GM18868 (cell line): ENCODE measurements around the gene TNS1.

Experiments
- ATAC-seq: cut with Tn5 transposase; IDR thresholded peaks from one replicate; pipeline ENCODE4 v1.9.1; 2021; ENCODE audit warnings: mild to moderate bottlenecking, moderate library complexity; ENCODE audit not compliant: unreplicated experiment

TNS1 gene

DNA sequence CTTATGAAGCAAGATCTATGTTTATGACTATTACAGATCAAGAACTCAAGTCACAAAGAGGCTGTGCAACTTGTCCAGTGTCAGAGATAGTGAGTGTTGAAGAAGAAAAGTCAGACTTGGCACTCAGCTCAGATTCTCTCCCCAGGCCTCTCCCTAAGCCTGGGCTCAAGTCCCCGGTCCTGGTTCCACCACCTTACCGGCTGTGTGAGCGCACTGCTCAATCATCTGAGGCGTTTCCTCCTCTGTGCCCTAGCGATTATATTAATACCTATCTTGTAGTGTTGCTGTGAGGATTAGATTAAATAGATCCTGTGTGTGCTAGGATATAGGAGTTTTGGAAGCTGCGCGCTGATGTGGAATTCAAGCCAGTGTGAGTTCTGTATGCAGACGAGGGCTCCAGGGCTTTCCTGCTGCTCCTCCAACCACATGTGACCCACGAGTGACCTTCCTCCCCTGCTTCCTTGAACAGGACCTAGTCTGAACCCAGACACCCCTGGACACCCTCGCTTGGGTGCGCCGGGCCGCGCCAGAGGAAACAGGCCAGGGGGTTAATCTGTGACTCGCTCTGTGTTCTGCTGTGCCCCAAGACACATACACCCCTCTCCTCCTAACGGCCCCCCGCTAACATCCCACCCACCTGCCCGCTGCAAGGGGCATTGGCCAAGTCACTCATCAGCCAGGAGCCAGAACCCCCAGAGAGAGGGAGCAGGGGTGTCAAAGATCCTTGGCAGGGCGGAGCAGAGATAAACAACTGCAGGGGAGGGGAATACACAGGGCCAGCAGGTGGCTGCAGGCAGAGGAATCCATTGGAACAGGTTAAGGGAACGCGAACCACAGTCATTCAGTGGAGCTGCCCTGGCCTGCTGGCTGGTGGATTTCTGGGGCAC, 38.3 kb downstream of the TNS1 start:
- no peak for ATAC-seq

DNA sequence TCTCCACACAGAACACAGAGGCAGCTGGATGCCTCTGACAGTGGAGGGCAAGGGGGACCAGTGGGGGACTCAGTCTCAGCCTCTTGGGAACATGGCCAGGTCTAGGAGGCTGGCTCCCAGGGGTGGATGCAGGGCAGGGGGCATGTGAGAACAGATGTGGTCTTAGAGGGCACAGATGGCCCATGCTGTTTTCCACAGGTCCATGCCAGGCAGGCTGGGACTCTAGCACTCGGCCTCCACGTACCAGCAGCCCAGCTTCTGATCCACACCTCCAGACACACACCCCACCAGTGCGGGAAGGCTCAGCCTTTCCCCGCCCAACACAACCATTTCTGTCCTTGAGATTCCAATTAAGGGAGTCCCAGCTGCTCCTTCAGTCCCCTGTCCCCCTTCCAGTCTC, 42.4 kb downstream of the TNS1 start:
- no peak for ATAC-seq

DNA sequence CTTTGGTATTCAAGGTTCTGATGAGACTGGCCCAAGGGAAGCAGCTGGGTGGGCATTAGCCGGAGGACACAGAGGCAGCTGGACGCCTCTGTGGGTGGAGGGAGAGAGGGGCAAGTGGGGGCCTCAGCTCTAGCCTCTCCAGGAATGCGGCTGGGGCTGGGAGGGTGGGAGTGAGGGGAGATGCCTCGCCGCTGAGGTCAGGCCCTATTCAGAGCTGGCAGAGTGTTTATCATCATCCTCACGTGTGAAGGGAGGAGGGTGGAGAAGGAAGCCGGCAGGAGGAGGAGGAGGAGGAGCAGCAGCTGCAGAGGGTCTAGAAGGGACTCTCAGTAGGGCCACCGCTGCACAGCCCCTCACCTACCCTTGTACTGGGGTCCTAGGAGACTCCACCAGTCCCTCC, 43.1 kb downstream of the TNS1 start:
- ATAC-seq, result no peak

DNA sequence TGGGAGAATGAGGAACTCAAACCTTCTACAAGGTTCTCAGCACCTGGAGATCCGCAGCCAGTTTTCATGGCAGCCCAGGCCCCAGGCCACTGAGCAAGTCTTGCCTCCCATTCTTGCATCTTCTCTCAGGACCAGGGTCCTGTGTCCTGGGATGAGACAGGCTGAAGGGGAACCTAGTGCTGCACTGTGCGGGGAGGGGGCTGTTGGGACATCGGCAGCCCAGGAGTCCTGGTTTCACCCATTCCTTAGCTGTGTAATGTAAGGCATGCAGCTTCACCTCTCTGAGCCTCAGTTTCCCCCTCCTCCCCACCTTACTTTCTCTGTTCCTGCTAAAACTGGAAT, 43.9 kb downstream of the TNS1 start:
- no peak for ATAC-seq

DNA sequence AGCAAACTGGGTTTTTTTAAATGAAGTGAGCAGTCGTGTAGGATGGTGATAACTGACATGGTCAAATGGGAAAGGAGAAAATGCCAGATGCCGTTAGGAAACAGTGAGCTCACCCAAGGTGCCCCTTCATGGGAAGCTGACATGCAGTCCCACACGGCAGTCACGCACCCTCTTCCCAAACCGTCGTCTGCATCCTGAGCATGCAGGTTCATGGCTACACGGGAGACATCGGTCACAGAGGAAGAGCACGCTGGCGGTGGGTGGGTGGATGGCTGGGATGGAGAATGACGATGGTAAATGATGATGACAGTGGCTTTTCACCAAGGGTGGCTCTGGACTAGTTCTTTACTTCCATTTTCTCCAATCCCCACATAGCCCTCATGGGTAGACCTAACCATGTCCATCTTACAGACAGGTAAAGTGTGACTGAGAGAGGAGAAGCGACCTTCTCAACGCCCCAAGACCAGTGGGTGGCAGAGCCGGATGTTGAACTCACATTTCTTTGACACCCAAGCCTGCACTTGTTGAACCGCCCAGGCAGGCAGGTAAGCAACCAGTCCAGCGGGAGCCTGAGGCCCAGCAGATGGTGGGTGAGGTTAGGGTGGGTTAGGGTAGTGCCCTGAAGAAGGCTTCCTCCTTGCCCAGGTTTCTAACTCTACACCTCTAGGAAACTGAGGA, 44.5 kb downstream of the TNS1 start:
- ATAC-seq, result no peak

DNA sequence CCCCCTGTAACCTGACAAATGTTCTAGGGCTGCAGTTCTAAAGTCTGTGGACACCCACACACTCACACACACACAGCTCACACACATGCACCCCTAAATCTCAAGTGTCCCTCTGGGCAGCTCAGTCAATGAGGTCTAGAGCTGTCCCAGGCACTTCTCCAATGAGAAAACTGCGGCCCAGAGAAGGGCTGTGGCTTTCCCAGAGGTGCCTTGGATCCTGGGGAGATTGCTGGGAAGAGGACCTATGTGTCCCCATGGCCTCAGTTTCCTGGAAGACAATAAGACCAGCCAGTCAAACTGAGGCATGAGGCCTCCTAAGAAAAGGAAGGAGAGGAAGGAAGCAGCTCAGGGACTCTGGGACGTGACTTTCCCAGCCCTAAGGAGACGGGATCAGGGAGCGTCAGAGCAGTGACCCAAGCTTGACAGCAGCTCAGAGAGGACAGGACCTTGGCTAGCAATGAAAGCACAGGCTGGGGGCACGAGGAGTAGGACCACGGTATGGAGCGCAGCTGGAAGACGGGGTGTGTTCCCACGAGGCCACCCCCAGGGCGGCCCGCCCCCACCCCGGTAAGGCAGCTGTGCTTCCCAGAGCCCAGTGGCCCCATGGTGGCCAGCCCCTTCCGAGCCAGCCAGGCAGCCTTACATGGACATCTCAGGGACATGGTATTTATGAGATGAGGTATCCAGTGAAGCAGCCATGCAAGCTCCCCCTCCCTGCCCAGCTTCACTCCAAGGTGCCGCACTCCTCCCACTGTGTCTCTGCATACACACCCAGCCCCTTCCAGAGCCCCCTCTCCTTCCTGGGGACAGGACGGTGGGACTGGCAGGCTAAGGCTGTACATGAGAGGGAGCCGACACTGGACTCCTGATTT, 46.0 kb downstream of the TNS1 start:
- ATAC-seq, result no peak

DNA sequence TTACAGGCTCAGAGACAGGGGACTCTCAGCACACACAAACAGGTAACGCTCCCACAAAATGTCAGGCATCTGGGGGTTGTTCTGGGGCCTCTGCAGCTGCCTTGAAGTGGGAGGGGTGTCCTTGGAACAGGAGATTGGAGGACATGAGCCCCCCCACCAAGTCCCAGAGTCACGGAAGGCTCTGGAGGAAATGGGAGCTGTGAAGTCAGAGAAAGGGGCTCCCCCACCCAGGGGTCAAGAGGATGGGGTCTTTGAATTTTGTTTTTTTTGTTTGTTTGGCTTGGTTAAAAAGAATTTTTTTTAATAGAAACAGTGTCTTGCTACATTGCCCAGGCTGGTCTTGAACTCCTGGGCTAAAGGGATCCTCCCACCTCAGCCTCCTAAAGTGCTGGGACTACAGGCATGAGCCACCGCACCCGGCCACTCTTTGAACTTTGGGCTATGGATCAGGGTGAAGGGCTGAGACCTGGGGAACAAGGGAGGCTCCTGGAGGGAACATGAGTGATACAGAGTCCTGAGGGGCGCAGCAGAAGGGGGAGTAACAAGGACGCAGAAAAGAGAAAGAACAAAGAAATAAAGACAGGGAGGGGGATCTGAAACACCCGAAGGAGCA, 46.8 kb downstream of the TNS1 start:
- no peak for ATAC-seq

DNA sequence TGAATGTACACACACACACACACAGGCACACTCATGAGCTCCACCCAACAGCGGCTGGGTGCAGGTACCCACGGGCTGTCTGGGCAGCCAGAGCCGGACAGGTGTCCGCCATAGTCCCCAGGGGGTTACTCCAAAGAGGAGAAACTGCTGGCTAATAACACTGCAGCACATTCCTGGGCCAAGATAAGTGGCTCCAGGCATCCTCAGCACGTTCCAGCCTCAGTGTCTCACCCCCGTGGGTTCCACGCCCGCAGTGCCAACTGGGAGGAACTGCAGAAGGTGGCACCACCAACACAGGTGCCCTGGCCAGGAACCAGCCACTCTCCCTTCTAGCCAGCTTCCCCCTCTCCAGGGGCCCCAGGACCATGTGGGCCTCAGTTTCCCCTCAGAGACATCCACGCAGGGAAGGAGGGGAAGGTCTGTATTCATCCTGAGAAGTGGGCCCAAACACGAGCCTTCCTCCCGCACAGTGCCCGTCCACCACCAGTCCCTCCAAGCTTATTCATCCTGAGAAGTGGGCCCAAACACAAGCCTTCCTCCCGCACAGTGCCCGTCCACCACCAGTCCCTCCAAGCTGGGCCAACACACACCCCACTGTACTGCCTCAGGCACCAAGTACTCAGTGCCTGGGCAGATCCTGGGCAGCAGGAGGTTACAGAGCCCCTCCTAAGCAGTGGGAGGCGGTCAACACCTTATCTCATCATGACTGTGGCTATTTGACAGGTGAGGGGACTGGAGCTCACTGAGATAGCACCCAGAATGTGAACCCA, 47.6 kb downstream of the TNS1 start:
- ATAC-seq, result no peak

DNA sequence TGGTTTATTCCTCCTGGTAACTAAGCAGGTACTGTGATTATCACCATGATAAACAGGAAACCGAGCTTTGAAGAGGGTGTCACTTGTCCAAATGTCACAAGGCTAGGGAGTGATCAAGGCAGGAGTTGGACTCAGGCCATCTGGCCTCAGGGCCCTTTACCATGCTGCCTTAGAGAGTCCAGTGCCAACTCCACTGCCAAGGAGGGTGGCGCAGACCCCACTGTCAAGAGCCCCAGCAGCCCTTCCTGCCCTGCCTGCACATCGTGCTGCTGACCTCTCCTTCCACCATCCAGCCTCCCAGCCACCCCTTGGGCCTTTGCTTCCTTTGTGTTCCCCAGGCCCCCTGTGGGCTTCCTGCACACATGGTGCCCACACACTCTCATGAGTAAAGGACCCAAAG, 48.3 kb downstream of the TNS1 start:
- no peak for ATAC-seq

DNA sequence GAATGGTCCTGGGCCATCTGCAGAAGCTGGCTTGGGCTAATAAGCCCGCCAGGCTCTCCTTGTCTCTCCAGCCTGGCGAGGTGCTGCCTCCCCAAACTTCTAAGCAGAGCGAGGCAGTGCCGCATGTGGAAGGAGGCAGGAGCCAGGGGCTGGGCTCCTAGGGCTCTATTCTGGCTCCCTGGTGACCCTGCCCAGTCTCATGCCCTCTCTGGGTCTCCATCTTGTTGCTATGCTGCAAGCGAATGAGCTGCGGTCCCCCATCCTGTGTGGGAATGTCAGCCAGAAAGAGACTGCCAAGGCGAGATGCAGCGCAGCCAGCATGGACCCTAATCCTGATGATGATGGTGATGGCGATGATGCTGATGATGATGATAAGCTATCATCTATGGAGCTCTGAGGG, 48.7 kb downstream of the TNS1 start:
- ATAC-seq, result no peak

DNA sequence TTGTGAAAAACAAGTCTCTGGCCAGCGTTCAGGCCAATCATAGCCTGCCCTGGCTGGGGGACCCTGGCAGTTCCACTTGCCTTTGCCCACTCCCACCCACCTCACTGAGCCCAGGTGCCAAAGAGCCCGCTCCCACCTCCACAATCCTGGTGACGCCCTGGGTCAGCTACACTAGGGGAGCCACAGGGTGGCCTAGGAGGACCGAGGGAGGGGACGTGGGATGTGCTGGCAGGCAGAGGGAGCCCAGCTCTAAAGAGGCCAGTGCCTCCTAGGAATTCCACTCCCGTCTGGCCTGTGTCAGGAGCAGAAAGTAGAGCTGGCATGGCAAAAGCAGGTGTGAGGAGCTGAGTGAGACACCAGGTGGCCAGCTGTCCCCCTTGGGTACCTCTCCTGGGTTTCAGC, 49.3 kb downstream of the TNS1 start:
- ATAC-seq, result no peak

DNA sequence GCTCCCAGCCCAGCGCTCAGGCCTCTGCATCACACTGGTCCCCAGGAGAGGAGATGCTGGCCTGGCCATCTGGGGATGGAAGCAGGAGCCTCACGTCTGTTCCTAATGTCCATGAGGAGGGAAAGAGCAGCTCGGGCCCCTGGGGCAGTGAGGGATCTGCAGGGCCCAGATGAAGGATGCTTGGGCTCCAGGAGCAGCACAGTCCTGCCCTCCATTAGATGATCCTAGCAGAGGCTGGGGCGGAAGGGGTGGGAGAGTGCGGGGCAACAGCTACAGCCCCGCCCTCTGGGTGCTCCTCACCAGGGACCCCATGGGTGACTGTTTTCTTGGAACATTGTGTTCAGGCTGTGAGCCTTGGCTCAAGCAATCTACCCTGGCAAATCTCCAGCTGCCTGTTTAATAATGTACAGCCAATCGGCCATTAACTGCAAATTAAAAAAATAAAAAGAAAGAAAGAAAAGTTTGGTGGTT, 49.7 kb downstream of the TNS1 start:
- no peak for ATAC-seq

DNA sequence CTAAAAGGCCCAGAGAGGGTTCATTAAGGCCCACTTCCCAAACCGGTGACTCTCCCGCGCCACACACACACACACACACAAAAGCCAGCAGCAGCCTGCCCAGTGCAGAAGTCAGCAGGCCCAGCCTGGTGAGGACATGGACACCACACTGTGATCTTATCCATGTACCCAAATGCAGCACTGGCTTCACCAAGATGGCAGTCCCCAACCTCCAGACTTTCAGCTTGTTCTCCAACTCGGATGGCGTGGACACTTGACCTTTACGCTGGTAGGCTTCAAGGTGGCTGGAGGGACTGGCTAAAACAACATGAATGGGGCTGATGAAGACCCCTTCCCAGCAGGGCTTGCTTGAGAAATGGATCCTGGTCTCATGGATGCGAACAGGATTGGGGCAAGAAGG, 50.4 kb downstream of the TNS1 start:
- no peak for ATAC-seq

DNA sequence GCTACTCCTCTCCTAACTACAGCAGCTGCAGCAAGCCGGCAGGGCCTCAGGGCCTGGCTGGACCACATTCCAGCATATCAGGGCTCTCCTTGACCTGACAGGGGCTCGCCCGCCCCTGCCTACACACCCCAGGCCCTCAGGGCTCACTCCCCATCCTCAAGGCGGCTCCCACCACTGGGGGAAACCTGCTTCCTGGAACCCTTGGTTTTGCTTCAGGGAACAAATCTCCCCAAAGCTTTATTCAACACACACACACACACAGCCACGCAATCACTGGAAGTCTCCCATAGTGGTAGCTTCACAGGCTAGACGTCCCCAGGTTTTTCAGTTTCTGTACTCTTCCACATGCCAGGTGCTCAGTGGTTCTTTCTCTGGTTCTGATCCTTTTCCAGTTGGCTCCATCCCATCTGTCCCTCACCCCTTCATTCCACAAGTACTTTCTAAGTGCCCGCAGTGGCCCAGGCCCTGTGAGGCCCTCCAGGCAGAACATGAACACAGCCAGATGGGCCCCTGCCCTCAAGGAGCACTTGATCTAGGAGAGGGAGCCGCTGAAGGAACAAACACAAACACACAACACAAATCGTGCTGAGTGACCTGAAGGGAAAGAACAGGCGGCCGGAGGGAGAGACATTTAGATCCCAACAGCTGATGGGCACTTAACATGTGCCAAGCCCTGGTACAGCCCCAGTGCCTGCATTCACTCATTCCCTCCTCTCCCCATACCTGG, 51.1 kb downstream of the TNS1 start:
- ATAC-seq, result no peak

DNA sequence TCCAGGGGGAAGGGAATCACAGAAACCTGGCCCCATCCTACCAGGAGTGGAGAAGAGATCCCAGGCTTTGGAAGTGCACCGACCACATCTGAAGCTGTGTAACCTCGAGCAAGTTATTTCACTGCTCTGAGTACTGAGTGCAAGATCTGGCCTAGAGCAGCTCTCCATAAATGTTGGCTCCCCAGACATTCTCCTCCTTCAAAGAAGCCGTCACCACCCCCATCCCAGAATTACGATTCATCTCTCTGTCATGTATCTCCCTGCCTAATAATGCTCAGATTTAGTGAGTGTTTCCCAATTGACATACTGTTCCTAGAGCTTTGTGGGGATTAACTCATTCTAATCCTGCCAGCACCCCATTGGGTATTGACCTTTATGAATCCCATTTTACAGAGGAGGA, 51.7 kb downstream of the TNS1 start:
- ATAC-seq, result no peak

DNA sequence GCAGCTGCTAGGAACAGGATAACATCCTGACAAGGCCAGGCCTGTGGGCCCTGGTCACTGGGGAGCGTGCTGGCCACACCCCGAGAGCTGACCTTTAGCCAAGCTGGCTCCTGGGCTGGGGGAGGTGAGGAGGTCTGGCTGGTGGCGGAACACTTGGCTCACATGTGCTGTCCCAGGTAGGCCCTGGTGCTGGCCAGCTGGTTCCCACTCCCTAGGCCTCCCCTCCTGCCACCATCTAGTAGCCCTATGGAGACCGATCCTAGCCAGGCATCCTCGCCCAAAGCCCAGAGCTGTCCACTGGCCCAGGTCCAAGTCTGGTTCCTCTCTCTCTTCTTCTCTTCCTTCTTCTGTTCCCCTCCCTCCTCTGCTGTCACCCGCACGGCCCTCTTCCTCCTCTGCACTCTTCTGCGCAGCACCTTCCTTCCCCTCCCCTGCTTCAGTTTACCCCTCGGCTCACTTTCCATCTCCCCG, 52.4 kb downstream of the TNS1 start:
- no peak for ATAC-seq

DNA sequence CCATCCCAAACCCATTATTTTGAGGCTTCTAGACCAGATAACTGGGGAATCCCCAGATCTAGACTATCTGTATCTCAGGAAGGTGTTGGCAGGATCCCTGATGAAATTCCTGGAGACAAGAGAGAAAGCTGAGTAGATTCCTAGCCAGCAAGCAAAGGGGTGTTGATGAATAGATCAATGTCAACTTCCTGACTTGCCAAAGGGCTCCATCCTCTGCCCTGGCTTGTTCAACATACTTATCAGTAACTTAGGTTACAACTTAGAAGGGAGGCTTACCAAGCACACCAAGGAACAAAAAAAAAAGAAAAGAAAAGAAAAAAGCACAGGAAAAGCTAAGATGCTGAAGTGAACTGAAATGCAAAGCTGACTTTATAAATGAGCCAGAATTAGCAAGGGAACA, 53.3 kb downstream of the TNS1 start:
- ATAC-seq, result no peak

DNA sequence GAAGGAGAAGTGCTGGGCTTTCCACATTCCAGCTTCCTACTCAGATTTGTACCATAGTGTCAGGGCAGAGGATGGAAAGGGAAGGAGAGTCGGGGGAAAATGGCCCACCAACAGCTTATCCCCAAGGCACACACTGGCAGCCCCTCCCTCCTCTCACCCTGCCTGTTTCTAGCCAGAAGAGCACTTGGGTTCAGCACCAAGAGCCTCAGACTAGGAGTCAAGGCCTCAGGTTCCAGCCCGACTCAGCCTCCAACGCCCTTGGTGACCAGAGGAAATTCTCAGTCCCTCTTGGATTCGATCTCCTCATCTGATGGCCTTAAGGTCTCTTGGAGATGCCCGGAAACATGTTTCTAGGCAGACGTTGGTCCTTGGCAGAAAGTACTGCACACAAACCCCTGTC, 53.9 kb downstream of the TNS1 start:
- ATAC-seq, result no peak

DNA sequence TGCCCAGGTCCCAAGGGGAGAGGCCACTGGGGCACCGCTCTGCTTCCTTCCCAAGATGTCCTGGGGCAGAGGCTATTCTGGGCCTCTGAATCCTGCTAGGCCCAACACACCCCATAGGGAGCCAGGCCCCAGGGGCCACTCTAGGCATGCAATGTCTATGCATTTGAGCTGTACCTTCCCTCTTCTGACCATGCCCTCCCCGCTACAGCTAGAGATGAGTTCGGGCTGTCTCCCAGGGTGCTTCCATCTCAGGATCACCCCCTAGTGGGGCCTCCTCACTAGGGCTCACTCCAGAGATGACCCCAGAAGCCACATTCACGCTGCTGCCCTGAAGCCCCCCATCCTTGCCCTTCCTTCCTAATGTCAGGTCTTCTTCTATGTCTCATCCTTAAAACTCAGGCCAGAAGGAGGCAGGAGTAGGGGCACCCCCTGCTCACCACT, 54.4 kb downstream of the TNS1 start:
- ATAC-seq, result no peak
